Pancreas (tissue), 10 donors: ENCODE data around the gene HCFC1R1. TPM values are rescaled to one million over a fixed set of nuclear protein-coding genes. Genes with fewer than 3 reads are reported as not detected.
"Not testable (repeated sequence)": the region's sequence is repeated elsewhere in the genome, so short reads cannot be mapped to it uniquely, and the experiment has no call there.

Source experiments
- ATAC-seq, 4 donors: fragments of 200-7000 bp; cut with Tn5 transposase; one replicate each; pipeline versions ENCODE4 v1.8.0 to v1.9.1; 2020; ENCODE audit warnings: mild to moderate bottlenecking in 4 of 4, moderate library complexity in 4 of 4
- DNase-seq, 6 donors: peaks; one replicate each; pipeline ENCODE4 v3.0.0-alpha.2; 2020
- FAIRE-seq: peaks from 2 replicates; lab custom pipeline; 2012; peaks lifted over from hg19 to GRCh38; lab: Jason Lieb, UNC
- H3K27ac ChIP-seq, 4 donors: fragments of 200-600 bp; sonication (generic); 1 replicate in 3 of 4; 2 replicates in 1 of 4; pipeline versions ENCODE4 v1.5.0 to v1.8.0; 2020
- H3K27me3 ChIP-seq, 4 donors: fragments of 200-600 bp; one replicate each; pipeline ENCODE4 v1.8.0; 2021
- H3K36me3 ChIP-seq, 3 donors: fragments of 200-600 bp; sonication (generic) in 1 of 3; one replicate each; pipeline versions ENCODE4 v1.5.0 to v1.8.0; 2020 to 2021
- H3K4me1 ChIP-seq, 3 donors: fragments of 200-600 bp; one replicate each; pipeline ENCODE4 v1.8.0; 2021
- H3K4me3 ChIP-seq, 4 donors: fragments of 200-600 bp; sonication (generic) in 2 of 4; one replicate each; pipeline versions ENCODE4 v1.5.0 to v1.8.0; 2020 to 2021
- H3K9me3 ChIP-seq, 4 donors: fragments of 200-600 bp; one replicate each; pipeline ENCODE4 v1.8.0; 2021
- CTCF ChIP-seq, 4 donors: fragments of 200-600 bp; sonication (generic) in 3 of 4; IDR thresholded peaks; one replicate each; pipeline versions ENCODE4 v1.5.0 to v1.8.0; 2021; ENCODE audit warnings: antibody characterized with exemption in 4 of 4
- WGBS, 2 donors: extraction: QIAGEN DNeasy Blood & Tissue Kit; methylation state at CpG; one replicate each; pipeline ENCODE4 v1.1.7; 2013; 5-methylcytosine and 5-hydroxymethylcytosine counted together
- intact Hi-C, 3 donors: fragments of 100-400 bp; cut with DNase I; formaldehyde crosslinking; loops; one replicate each; pipeline versions ENCODE4 v1.11.1 to v1.14.2; 2022
- polyA plus RNA-seq, 2 donors: library from polyadenylated mRNA; stranded (reverse); fragments of 200-250 nt; gene quantifications; one replicate each; pipeline ENCODE4 v1.2.3, GENCODE V29; 2013
- total RNA-seq, 6 donors: library from RNA; stranded (reverse); fragmentation: NEBNext Ultra II Directional in 4 of 6; extraction: Animal tissue kit (Norgen Biotek cat#: 25700) in 4 of 6; gene quantifications; one replicate each; pipeline versions ENCODE4 v1.2.1 to v1.2.4, GENCODE V29; 2021 to 2023
- donor health status: healthy with polysubstance abuse.
- donor health status: DM: no; HTN: no; CAD: no; lungs with moderate emphysema.
- donor health status: DM: no; HTN: no; CAD: no.
- donor health status: control.
- donor health status: control.
- donor health status: Bipolar disorder and iron deficiency.
- donor health status: DM: yes; HTN: yes; CAD: no.
- donor health status: DM: no; HTN: no; CAD: no.
- donor health status: DM: no; HTN: no; CAD: no.
- donor health status: DM: yes; HTN: yes; CAD: no.

The HCFC1R1 gene
- total and polyA plus RNA-seq, 8 donors = 10.5 to 119 (median 14.4) TPM

- H3K27me3 ChIP-seq = no peaks in the 10 kb centered on the region
- DNase-seq (peak in 1 of 6 donors; percentile 30), ATAC-seq (peak in 1 of 4 donors; percentile 1), FAIRE-seq (no peak)
- no peaks in the 10 kb centered on the region for H3K9me3 ChIP-seq
- H3K4me3 ChIP-seq = no peak overlapping the region
- H3K4me1 ChIP-seq = no peaks in the 10 kb centered on the region
- no peak for TF ChIP-seq CTCF (IDR thresholded peaks at IDR 0.05)
- H3K27ac ChIP-seq = no peak overlapping the region
- no peaks in the 10 kb centered on the region for H3K36me3 ChIP-seq
- intact Hi-C loops = no loop called here
- WGBS, 2 donors = 73 to 79% methylated on average over 9 of the region's 9 CpGs
Observed at GRCh38 chr16:3070608-3071111, 46.9 kb upstream of the HCFC1R1 start.

GRCh38 chr16:3069146-3069545 is 45.4 kb upstream of the HCFC1R1 start:
- ATAC-seq, H3K36me3 ChIP-seq, FAIRE-seq, H3K27ac ChIP-seq, H3K4me3 ChIP-seq, H3K27me3 ChIP-seq, H3K9me3 ChIP-seq, H3K4me1 ChIP-seq, intact Hi-C loops: not testable (repeated sequence)
- DNase-seq = peak in 1 of 6 donors; percentile 33
- WGBS, 2 donors = 92% methylated on average over 10 of the region's 11 CpGs

GRCh38 chr16:3068487-3068886 is 44.7 kb upstream of the HCFC1R1 start:
- FAIRE-seq (no peak), DNase-seq (peak in 1 of 6 donors; percentile 50)

GRCh38 chr16:3066440-3066748 is 42.7 kb upstream of the HCFC1R1 start:
- peak in 1 of 4 donors; percentile 0 for ATAC-seq

More at GRCh38 chr16:3068487-3068886, 44.7 kb upstream of the HCFC1R1 start:
- WGBS, 2 donors = 30 to 37% methylated on average over 4 of the region's 4 CpGs
- no peaks in the 10 kb centered on the region for H3K9me3 ChIP-seq
- no peaks in the 10 kb centered on the region for H3K36me3 ChIP-seq
- ATAC-seq = no peak
- intact Hi-C loops = no loop called here
- TF ChIP-seq CTCF (IDR thresholded peaks at IDR 0.05) = no peak
- H3K27me3 ChIP-seq = no peaks in the 10 kb centered on the region
- peak overlapping the region in 2 of 4 donors; percentile 31 to 94 for H3K27ac ChIP-seq
- peaks cover 0 to 8% (median 4%) of the 10 kb centered on the region in 3 donors for H3K4me1 ChIP-seq
- peak overlapping the region in 2 of 4 donors; percentile 47 to 76 for H3K4me3 ChIP-seq

GRCh38 chr16:3065742-3066439 is 42.1 kb upstream of the HCFC1R1 start:
- ATAC-seq (peak in 3 of 4 donors; percentile 6 to 38 (median 14)), FAIRE-seq (no peak)
- no peak for TF ChIP-seq CTCF (IDR thresholded peaks at IDR 0.05)

More at GRCh38 chr16:3066440-3066748, 42.7 kb upstream of the HCFC1R1 start:
- peak in 2 of 6 donors; percentile 64 to 65 for DNase-seq
- Histone ChIP-seq H3K27ac (peak overlapping the region in 3 of 4 donors; percentile 49 to 94 (median 91)), H3K4me1 (peaks cover 0 to 8% (median 4%) of the 10 kb centered on the region in 3 donors), H3K36me3 (no peaks in the 10 kb centered on the region), H3K4me3 (peak overlapping the region; percentile 19 to 76 (median 41)), H3K27me3 (no peaks in the 10 kb centered on the region), H3K9me3 (no peaks in the 10 kb centered on the region)
- no peak for TF ChIP-seq CTCF (IDR thresholded peaks at IDR 0.05)
- intact Hi-C loops = no loop called here
- no peak for FAIRE-seq
- 40 to 51% methylated on average over 7 of the region's 7 CpGs for WGBS, 2 donors

More at GRCh38 chr16:3065742-3066439, 42.1 kb upstream of the HCFC1R1 start:
- Histone ChIP-seq H3K27ac (peak overlapping the region; percentile 49 to 94 (median 80)), H3K4me1 (peaks cover 0 to 8% (median 4%) of the 10 kb centered on the region in 3 donors), H3K9me3 (no peaks in the 10 kb centered on the region), H3K36me3 (no peaks in the 10 kb centered on the region), H3K27me3 (no peaks in the 10 kb centered on the region), H3K4me3 (peak overlapping the region; percentile 19 to 76 (median 41))
- intact Hi-C loops = no loop called here
- DNase-seq = peak in 2 of 6 donors; percentile 64 to 70
- WGBS, 2 donors = 24 to 31% methylated on average over 25 to 26 of the region's 26 CpGs
